Activated T-cell treated with anti-CD3 and anti-CD28 coated beads, Interleukin-2, amount 50 U/mL, for 1 hour (primary cell): ENCODE results near the gene PPP2R5E.

ENCODE experiments used
- DNase-seq: peaks from one replicate; pipeline ENCODE4 v3.0.0-alpha.2; 2020

PPP2R5E gene

DNA sequence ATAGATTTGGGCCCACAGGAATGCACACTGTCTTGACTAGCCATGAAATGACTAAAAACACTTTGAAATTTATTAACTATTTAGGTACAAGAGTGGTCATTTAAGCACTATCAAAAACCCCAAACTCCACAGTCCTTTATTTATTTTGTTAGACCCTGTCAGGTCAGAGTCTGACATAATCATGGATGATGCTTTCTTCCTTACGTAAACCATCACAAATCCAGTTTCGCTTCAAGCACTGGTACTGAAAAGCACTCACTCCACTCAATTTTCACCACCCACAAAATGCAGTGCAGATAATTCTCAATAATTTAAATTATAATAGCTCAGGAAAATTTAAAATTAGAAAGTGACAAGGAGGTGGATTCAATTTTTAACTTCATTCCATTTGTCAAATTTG is 25.8 kb downstream of the PPP2R5E start:
- DNase-seq = no peak

DNA sequence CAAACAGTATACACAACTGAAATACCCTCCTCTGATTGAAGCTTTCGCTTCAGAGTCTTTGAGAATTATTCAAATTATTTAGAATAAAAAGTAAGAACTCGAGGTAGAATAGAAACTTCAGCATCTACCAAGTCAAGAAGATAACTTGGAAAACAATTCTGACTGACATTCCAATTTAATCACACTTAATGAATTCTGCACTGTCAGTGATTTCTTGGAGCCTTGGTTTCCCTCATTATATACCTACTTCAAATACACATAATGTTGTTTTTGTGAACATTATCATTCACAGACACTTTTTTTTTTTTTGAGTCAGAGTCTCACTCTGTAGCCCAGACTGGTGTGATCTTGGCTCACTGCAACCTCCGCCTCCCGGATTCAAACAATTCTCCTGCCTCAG is 27.9 kb downstream of the PPP2R5E start:
- DNase-seq = no peak

DNA sequence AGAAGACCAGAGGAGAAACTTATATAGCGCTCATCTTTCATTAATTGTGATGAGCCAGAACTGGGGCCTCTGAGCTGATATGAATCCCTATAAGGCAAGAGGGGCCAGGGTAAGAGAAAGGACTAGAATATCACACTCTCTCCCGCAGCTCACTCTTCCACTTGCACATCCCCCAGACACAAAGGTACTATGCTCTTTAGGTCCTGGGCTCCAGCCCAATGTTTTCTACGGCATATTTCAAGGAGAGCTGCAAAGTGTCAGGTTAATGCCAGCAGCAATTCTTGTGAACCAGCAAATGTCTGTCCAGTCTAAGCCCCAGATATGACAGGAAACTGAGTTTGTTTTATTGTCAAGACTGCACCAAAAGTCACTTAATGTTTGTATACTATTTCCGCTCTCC is 29.4 kb downstream of the PPP2R5E start:
- DNase-seq = no peak

DNA sequence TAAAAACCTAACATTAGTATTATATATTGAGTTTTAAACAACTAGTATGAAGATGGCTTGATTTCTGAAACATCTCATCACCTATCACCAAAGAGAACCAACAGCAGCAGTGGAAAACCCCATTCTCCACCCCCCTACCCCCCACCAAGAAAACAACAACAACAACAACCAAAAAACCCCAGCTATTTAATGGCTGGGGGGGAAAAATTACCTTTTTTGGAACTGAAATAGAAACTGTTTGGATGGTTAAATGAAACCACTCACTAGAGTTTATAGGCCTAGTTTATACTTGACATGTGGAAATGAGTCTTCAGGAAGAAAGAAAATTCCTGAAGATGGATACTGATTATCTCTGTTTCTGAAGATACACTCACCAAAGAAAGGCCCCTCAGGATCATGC is 30.3 kb downstream of the PPP2R5E start:
- no peak for DNase-seq

DNA sequence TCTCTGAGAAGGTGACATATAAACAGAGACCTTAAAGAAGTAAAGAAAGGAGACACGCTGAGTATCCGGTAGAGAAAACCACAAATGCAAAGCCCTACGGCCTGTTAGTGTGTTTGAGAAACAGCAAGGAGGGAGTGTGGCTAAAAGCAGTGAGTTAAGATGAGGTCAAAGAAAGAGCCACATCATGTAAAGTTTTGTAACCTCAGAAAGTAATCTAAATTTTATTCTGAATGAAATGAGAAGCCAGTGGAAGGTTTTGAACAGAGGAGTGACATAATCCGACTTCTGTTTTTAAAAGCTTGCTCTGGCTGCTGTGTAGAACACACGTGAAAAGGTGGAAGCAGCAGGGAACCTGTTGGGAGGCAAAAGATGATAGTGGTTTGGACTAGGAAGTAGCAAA is 32.6 kb downstream of the PPP2R5E start:
- DNase-seq = no peak

DNA sequence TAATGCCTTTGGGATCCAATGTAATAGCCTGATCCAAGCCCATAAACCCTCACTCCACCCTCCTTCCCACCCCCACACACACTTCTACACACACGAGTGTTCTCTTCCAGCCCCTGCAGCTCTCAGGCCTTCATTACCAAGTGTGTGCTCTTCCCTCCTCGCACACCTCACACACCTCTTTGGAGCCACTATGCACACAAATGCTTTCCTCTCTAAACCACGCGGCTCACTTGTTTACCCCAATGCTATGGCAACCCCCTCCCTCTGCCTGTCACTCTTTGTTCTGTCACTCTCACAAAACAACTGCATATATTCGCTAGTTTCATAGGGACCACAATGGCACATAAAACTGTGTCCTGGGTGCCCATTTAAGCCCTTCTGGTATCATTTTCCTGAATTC is 35.1 kb downstream of the PPP2R5E start:
- no peak for DNase-seq

DNA sequence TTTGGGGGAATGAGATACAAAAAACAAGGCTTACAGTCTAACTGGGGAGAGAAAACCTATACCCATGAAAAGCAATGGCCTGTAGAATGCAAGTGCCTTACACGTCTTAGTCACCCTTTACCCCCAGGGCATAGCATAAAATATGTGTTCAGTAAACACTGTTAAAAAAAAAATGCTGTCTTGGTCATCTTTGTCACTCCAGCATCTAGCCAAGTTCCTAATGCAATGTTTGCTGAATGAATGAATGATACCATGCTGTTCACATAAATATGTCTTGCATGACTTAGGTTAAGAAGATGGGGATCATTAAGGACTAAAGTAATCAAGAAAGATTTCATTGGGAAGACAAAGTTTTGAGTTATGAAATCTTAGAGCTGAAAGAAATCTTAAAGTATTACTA is 38.5 kb downstream of the PPP2R5E start:
- no peak for DNase-seq

DNA sequence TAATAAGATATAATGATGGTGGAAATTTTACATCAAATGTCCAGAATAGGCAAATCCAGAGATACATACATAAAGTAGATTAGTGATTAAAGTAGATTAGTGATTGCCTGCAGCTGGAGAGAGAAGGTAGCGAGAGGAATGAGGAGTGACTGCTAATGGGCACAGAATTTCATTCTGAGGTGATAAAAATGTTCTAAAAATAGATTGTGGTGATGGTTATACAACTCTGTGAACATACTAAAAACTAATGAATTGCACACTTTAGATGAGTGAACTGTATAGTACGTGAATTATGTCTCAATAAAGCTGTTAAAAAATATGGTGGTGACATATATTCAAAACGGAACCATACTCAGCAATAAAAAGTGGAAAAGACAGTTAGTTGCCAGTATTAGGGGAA is 41.7 kb downstream of the PPP2R5E start:
- DNase-seq = no peak

DNA sequence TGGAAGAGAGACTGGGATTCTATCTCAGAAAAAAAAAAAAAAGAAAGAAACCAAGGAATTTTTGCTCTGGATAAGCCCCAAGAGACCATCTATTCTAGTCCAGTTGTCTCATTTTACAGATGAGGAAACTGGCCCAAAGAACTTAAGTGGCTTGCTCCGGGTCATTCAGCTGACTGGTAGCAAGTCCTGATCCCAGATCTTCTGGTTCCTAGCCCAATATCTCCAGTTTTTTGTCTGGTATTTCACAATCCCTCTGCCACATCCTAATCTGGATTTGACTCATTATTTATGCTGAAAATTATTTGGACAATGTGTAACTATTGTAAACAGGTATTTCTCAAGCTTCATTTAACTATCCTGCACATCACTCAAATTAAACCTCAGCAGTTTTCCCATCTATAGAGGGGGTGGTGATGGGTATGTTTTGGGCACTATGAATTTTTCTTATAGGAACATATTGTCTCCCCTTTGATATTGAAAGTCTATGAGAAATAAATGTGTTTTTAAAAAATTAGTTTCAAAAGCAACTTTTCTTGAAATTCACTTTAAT is 43.4 kb downstream of the PPP2R5E start:
- DNase-seq = no peak

DNA sequence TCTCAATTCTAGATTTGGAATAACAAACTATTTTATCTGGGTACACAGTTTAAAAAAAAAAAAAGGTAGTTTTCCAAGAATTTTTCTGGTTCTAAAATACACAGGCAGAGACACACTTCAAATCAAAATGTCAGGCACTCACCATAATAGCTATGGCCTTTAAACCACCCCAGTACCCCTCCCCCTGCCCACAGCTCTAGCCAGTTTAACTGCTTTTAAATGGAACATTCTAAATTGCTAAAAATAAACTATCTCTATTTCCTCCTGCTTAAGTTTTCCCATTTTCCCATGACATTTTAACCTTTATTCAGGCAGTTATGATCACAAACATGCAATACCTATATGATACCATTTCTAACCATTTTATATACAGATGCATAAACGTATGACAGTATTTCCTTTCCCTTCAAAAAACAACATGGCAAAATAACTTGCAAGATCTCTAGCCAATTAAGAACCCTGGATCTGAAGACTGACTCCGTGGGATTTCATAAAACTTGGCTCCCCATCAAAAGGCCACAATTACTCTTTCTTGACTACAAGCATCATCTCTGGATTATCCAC is 46.3 kb downstream of the PPP2R5E start:
- DNase-seq = no peak

DNA sequence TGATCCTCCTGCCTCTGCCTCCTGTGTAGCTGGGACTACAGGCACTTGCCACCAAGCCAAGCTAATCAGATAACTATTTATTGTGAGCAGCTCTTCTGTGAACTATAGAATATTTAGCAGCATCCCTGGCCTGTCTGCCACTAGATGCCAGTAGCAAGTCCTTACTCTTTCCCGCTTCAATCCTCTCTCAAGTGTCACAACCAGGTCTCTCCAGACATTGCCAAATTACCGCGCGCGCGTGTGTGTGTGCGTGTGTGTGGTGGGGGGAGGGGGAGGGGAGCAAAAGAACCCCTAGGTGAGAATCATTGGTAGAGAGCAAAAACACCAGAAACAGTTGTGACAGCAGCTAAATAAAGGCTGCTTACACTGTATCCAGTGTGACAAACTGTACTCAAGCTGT is 49.9 kb downstream of the PPP2R5E start:
- DNase-seq = no peak

DNA sequence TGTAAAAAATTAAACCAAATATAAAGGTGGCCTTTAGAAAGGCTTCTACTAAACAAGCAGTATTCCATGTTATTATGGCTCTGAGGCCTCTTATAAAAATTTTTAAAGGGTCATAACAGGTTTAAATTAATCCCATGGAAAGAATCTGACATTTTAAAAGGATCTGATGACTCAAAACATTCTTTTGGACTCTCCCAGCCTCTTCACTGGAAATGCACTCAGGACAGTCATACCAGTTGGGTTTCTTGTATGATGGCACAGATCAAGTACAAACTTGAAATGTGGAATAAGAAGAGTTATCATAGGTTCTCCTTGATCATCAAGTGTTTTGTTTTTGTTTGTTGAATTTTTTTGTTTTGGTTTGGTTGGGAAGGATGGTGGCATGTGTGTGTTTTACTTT is 50.8 kb downstream of the PPP2R5E start:
- no peak for DNase-seq

DNA sequence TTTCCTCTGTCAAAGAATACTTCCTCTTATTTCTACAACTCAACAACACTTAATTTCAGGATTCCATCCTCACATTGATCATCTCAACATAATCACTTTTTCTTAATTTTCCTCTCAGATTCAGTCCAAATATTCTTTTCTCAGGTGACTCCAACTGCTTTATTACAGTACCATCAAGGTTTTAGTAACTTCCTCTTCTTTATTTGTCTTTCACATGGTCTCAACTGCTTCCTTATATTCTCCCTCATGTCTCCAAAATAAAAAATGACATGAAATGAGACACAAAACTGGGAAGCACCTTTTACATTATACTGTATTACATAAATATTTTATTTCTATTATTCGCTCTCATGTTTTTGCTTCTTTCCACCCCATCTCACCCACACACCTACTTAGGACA is 55.5 kb downstream of the PPP2R5E start:
- no peak for DNase-seq

DNA sequence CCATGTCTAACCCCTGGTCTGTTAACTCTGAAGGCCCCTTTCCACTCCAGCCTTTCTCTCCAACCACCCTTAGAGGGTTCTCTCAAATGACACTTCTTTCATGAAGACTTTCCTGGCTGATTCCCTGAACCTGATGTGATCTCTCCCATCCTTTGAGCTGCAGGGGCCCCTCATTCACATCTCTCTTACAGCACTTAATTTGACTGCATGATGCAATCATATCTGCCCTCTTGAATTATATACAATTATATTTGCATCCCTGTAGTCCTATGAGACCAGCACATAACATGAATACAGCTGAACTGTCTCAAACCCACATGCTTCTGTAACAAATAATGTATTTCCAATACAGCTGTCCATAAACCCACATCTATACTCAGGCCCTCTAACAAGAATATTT is 56.4 kb downstream of the PPP2R5E start:
- DNase-seq = no peak

DNA sequence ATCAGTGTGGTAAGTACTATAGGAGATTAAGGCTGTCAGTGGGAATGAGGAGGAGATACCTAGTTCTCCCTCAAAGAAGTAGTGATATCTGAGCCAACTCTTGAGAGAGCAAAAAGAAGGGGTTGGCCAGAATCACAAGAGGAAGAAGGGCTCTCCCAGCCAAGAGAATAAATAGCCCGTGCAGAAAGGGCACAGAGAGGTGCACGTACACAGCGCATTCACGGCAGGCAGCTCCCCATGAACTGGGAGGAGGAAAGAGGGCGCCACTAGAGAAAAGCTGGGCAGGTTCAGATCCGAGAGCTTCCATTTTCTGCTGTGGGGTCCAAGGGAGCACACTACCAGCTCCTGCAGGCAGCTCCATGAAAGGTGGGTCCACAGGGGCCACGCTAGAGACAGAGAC is 59.9 kb downstream of the PPP2R5E start:
- DNase-seq = no peak

DNA sequence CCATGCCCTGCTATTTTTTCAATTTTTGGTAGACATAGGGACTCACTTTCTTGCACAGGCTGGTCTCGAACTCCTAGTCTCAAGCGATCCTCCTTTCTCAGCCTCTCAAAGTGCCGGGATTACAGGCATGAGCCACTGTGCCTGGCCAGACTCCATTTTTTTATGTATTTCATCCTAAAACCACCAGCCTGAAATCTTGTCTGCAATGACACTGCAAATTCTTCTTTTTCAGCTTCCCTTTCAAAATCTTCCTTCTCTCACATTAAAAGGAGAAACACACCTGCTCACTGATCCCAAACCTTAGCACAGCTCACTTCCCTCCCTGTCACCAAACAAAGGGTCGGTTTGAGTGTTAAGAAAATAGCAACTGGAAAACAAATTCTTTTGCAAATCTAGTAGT is 62.6 kb downstream of the PPP2R5E start:
- DNase-seq = no peak

DNA sequence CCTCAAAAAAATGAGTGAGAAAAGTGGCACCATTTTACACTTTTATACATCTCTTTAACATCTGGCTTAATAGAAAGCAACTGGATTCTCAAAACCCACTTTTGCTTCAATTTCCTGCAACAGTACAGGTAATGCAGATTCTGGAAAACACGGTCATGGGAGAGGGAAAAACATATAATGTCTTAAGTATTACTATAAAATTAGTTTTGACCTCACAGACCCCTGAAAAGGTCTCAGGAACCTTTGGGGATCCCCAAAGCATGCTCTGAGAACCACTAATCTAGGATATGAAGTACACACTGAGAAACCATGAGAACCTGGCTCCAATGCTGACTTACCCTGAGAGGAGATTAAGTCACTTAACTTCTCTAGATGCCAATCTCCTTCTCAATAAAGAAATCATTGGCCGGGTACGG is 64.7 kb downstream of the PPP2R5E start:
- no peak for DNase-seq

DNA sequence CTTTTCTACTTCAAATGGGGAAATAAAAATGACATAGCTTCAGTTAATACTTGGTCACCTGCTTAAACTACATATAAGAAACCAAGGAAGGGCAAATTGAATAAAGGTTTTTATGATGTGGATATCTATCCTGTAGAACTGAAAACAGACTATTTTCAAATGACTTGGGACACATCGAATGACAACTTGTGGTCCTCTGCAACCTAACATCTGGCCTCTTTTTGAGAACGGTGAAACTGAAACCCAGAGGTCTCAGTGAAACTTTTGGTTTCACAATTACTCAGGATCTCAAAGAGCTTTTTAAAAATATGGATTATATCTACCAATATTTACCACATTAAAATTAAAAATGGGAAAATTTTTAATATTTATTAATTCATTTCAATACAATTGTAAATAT is 65.2 kb downstream of the PPP2R5E start:
- no peak for DNase-seq

DNA sequence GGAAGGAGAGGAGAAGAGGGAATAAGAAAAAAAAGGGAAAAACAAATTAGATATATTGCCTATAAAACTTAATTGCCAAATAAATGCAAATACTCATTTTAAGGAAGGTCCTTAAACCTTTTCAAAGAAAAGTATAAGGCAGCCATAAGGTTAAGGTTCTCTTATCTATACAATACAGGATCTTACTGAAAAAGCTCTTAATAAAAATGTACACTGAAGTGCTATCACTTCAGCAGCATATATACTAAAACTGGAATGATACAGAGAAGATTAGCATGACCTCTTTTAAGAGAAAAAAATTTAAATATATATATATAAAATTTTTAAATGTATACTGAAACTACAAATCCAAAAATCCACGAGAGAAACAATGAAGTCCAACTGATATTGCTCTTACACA is 65.6 kb downstream of the PPP2R5E start:
- DNase-seq = no peak

DNA sequence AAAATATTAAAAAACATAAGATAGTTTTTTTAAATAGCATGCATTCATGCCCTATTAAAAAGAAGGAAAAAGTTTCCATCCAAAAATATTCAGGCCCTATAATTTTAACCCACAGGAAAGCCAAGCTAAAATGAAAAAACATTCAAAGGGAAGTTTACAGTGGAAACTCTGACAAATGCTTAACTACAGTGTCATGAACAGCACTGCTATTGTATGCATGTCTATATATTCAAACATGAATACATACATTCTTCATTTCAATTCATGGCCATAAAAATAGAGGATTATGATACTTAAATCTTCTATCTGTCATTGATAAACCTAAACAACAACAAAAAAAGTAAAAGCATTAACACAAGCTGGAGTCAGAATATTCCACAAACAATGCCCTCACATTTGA is 67.4 kb downstream of the PPP2R5E start:
- DNase-seq = no peak

DNA sequence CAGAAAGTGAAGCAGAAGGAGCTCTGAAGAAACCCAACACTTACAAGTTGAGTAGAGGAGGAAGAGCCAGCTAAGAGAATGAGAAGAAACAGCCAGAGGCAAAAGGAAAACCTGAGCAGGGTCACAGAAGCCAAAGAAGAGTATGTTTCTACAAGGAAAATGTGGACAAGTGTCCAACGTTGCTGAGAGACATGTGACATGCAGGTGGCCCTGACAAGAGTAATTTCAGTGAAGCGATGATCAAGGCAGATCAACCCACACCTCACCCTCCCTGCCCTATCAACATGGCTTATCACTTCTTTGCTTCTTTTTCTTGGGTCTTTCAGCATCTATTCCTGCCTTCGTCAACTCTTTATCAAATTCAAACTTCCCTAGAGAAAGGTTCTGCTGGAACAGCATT is 68.3 kb downstream of the PPP2R5E start:
- DNase-seq = no peak

DNA sequence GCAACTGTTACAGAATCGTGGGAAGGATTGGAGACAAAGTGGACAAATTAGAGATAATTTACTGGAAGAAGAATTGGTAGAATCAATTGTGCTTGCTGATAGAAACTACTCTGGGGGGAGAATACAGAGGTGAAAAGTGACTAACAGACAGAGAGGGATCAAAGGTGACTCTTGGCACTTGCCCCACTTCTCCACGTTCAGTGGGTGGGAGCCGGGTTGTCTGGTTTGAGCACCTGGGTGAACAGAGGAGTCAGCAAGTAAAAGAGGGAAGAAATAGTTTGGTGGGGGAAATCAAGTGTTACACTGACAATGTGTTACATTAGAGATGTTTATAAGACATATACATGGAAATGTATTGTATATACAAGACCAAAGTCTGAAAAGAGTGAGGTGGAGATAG is 69.1 kb downstream of the PPP2R5E start:
- DNase-seq = no peak

DNA sequence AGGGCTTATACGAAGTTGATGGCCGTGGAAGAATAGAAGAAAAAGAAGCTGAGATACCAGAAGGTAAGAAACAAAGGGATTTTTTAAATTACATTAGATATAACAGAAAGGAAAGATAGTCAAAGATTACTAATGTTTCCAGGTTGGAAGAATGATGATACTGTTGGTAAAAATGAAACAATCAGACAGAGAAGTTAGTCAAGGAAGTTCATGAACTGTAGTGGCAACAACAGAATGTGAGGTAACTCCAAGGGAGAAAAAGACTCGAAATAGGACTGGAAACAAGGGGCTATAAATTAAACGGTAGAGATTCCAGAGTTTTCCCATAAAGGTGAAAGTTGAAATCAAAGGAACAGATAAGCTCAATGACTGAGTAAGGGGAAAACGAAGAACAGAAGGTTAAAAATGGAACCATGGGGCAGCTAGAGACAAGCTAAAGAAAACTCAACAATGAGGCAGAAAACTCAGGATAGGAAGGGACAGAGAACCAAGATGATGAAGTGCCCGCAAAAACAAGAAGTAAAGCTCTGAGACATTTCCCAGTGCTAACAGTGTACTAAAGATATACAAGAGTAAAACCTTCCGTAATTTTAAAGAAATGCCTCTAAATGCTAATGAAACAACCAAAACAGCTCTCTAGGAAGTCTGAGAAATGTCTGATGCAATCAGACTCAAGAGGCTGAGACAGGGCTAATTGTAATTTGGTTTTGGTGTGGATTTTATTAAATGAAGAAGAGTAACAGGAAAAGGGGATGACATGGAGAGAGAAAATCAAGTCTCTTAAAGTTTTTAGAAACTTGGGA is 70.0 kb downstream of the PPP2R5E start:
- no peak for DNase-seq

DNA sequence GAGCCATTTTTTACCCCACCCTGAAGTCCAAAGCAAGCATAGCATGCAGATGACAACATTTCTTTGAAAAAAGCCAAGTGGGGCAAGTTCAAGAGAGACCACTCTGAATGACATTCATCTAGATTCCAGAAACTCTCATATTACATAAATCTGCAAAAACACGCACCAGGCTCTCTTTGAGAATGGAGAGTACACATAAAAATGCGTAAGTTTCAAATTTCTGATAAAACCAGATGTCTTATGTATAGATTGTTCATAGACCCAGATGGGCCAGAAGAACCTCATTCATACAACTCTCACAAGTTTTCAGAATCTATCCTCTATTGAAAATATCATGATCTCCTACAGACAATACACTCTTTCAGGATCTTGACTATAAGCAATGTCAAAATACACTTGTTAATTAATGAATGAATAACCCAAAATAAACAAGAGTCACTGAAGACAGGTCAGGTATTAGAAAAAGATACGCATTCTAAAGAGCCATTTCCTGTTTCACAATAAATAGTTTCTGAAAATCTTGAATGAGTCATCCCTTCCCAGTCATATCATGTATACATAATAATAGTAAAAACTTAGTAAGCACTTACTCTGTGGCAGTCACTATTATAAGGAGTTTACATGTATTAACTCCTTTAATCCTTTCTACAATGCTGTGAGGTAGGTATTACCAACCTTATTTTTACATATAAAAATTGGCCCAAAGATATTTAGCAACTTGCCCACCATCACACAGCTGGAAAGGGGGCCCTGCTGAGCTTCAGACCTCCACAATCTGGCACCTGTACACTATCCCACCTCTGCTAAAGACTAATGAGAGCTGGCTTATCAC is 72.0 kb downstream of the PPP2R5E start:
- no peak for DNase-seq
